Non-pigmented ciliary epithelial cell (primary cell): ENCODE data around the gene MANEAL.
"Not testable (repeated sequence)": the region's sequence is repeated elsewhere in the genome, so short reads cannot be mapped to it uniquely, and the experiment has no call there.

Experiments
- DNase-seq: peaks from one replicate; pipeline ENCODE4 v3.0.0-alpha.2; 2010; ENCODE audit warnings: low read depth

The MANEAL gene

GRCh38 chr1:37793773-37794371, at the start of gene MANEAL:
Gene MANEAL (plus strand): TSS chr1:37793847. CDS start chr1:37794183, 336 bp downstream.
- no peak for DNase-seq

- DNase-seq = no peak
Measured at GRCh38 chr1:37746806-37747205, 46.8 kb upstream of the MANEAL start.

GRCh38 chr1:37748565-37748964, 45.1 kb upstream of the MANEAL start:
- DNase-seq = no peak

- no peak for DNase-seq
Measured at GRCh38 chr1:37752213-37752582, 41.4 kb upstream of the MANEAL start.

GRCh38 chr1:37752583-37753471, 40.8 kb upstream of the MANEAL start:
- no peak for DNase-seq

GRCh38 chr1:37753473-37754321, 40.0 kb upstream of the MANEAL start:
- no peak for DNase-seq

GRCh38 chr1:37755290-37755689, 38.4 kb upstream of the MANEAL start:
- DNase-seq = no peak

GRCh38 chr1:37755951-37756560, 37.6 kb upstream of the MANEAL start:
- DNase-seq = no peak

- DNase-seq = no peak
Measured at GRCh38 chr1:37759451-37759850, 34.2 kb upstream of the MANEAL start.

- no peak for DNase-seq
Measured at GRCh38 chr1:37761416-37762095, 32.1 kb upstream of the MANEAL start.

- DNase-seq = no peak
Measured at GRCh38 chr1:37762516-37762915, 31.1 kb upstream of the MANEAL start.

- no peak for DNase-seq
Measured at GRCh38 chr1:37763791-37764413, 29.7 kb upstream of the MANEAL start.

GRCh38 chr1:37764414-37764825, 29.2 kb upstream of the MANEAL start:
- peak; percentile 5 for DNase-seq

- DNase-seq = no peak
Measured at GRCh38 chr1:37764888-37765441, 28.7 kb upstream of the MANEAL start, which contains the start of gene EPHA10. Gene EPHA10 (minus strand): TSS chr1:37765120. CDS start chr1:37765066, 54 bp downstream.

- no peak for DNase-seq
Measured at GRCh38 chr1:37765916-37766664, 27.6 kb upstream of the MANEAL start.

GRCh38 chr1:37767488-37767887, 26.2 kb upstream of the MANEAL start:
- no peak for DNase-seq

GRCh38 chr1:37771440-37771839, 22.2 kb upstream of the MANEAL start:
- DNase-seq = not testable (repeated sequence)

- no peak for DNase-seq
Measured at GRCh38 chr1:37776946-37777516, 16.6 kb upstream of the MANEAL start.

- DNase-seq = no peak
Measured at GRCh38 chr1:37778654-37779053, 15.0 kb upstream of the MANEAL start.

- no peak for DNase-seq
Measured at GRCh38 chr1:37782491-37782890, 11.2 kb upstream of the MANEAL start.
